HuH-7.5 (cell line): Measurements from ENCODE around the gene LONRF2.
A peak's percentile ranks its signal among the peaks of the same experiment; 100 is the strongest.

Source experiments
- DNase-seq: peaks from one replicate; pipeline ENCODE4 v3.0.0; 2011; ENCODE audit warnings: low spot score

Gene LONRF2

DNA sequence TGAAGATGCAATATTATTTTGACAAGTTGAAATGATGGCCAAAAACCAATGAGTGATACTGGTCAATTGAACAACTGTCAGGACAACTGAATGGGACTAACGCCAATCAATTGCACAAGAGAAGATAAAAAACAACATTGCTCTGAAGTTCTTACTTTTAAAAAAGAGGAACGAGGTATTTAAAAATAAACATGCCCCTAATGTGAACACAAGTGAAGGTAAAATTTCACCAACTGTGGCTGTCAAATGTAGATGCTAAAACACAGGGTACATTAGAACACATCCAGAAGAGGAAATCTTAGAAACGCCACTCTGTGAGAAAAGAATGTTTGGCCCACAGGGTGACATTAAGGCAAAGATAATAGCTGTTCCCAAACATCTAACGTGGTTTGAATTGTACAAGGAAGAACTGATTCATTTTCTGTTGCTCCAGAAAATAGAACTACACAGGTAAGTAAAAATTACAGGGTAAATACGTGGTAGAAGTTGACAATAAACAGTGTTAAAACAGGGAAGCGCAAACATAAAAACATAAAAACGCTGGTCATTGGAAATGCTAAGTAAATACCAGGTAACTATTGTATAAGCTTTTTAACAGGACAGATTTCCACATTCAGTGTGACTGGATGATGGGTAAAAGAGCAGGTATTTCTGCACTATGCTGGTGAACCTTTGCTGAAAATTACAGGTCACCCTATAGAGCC, 20.3 kb downstream of the LONRF2 start:
- no peak for DNase-seq

DNA sequence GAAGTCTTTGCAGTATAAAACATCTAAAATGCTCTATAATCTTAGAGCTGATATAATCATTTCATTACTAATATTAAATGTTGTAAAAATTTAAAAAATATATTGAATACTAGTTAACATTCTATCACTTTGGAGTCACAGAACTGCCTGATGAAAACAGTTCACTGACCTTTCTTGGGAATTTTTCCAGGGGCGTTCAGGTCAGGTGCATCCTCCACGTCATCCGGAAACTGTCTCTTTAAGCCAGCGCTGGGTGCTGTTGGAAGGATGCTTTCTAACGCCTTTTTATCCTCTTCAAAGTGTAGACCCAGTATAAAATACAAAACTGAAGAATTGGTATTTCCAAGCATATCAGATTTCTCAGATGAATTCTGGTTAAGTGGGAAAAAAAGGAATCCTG, 22.8 kb downstream of the LONRF2 start:
- DNase-seq = no peak

DNA sequence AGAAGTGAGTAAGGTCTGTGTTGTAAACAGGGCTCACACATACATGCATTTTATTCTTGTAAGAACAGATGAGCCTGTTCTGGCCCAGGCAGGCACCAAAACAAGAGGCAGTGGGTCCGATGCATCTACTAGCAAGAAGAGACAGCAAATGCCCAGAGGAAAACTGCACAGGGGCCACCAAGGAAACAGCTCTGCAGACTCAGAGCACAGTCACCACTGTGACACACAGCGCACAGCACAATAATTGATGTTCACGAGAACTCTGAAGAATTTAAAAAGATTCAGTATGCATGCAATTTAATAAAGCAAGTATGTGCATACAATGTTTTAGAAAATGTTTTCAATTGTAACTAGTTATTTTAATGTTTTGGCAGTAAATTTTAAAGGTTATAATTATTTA, 24.8 kb downstream of the LONRF2 start:
- DNase-seq = no peak

DNA sequence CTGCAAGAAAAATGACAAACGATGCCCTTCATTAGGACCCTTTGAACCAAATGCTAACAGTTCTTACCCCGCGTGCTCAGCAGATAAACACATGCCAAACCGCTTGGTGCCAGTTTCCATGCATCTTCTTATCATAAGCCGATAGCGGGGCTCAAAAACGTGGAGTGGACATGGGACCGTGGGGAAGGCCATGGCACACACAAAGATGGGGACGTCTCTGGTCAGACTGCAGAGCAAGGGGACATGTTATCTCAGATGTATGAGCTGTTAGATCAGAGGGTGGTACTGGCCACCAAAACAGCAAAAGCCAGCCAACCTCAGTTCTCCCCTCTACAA, 28.2 kb downstream of the LONRF2 start:
- DNase-seq = no peak

DNA sequence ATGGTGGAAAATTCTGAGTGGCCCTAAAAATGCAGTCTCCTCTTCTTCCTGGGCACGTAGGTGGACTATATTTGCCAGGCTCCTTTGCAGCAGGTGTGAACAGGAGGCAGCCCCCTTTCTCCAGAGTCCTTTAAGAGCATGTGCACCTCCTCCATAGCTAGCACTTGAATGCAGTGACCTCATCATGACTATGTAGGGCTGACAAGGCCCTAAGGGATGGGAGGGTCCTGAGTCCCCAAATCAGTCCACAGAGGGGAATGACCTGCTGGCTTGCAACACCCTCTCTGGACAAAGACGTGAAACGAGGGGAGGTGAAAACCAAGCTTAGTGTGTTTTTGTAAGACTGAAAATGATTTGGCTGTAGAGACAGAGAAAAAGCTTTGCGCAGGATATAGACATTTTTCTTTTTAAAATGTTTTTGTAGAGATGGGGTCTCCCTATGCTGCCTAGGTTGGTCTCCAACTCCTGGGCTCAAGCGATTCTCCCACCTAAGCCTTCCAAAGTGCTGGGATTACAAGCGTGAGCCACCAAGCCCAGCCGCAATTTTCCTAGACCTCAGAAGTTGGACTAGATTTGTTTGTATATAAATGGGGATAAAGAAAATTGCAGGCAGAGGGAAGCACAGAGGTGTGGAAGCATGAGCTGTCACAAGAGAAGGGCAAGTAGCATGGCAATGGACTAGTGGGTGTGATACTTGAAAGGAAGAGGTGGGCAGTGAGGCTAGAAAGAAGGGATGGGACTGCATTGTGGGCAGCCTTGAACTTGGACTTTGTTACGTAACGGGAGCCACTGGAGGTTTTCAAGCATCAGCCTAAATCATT, 28.8 kb downstream of the LONRF2 start:
- DNase-seq = no peak

DNA sequence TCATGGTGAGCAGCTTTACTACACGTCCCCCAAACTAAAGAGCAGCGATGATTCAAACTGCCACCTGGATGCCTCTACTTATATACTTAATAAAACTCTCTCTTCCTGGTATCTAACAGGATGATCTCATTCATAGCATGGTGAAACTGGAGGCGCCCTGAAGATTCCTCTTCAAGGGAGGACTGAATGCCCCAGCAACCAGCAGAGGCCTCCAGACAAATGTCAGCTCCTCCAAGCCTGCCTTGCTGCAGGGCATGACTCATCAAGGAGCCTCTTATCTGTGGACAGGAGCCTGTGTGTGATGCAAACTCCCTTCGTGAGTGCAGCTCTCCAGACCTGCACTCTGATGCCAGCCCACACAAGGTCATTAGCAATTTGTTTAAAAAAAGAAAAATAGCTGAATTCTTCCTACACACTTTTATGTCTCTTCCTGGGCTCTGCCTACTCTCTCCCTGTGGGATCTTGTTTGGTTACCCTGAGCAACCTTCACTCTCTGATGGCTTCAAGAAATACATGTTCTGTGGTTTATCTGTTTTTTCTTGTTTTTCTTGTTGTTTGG, 30.2 kb downstream of the LONRF2 start:
- DNase-seq = no peak

DNA sequence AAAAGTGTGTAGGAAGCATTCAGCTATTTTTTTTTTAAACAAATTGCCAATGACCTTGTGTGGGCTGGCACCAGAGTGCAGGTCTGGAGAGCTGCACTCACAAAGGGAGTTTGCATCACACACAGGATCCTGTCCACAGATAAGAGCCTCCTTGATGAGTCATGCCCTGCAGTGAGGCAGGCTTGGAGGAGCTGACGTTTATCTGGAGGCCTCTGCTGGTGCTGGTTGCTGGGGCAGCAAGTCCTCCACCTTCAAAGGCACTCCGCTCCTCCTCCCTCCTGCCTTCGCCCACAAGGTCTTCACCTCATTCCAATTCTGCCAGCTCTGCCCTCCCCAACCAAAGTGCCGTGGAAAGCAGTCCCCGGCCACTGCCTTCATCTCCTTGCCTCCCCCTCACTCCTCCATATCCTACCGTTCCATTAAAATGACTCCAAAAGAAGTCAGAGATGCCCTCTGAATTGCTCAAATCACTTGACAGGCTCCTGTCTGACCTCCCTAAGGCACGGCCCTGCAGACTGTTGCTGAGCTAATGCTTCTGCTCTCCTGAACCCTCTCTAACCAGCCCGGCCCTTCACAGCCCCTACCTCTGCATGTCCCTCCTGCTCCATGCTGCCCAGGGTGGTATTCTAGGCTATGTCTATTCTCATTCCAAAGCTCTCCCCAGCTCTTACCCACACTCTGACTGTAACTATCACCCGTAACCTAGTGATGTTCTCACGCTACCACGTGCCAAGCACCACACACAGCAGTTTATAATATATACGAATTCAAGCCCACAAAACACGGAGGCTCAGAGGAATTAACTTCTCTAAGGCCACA, 30.9 kb downstream of the LONRF2 start:
- DNase-seq = peak; percentile 29

DNA sequence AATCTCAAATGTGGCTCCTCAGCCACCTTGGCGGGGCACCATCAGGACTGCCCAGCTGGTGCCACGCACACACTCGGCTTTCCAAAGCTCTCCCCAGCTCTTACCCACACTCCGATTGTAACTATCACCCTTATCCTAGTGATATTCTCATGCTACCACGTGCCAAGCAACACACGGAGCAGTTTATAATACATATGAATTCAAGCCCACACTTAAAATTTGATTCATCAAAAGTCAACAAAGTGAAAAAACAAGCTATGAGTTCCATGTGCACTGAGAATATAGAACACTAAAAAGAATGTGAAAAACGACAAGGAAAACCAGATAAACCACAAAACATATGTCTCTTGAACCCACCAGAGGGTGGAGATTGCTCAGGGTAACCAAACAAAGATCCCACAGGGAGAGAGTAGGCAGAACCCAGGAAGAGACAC, 31.6 kb downstream of the LONRF2 start:
- DNase-seq = no peak

DNA sequence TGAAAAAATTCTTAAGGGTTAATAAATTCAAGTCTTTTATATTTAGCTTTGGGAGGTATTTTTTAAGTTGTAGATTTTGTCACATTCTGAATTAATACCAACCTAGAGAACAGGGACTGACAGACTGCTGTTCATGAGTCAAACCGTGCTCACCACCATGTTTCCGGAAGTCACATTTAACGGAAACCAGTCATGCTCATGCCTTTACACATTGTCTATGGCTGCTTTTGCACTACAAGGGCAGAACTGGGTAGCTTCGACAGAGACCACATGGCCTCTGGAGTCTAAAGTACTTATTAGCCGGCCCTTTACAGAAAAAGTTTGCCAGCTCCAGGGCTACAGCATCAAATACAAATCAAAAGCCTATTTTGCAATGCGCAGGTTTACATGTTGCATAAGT, 33.3 kb downstream of the LONRF2 start:
- DNase-seq = no peak

DNA sequence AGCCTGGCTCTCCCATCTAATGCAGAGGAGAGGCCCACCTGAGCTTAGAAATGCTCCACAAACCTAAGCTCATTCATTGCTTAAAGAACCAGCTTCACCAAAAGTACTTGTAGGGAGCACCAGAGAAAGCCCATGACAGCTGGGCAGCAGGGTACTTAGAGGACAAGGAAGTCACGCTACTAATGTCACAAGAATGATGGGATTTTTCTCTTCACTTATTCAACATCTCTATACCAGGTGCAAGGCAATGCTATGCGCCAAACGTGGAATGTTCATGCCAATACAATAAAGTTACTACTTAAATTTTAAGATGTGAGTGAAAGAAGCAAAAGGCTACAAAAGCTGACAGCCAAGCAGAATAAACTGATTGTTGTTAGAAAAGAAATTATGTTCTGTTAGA, 36.0 kb downstream of the LONRF2 start:
- DNase-seq = no peak

DNA sequence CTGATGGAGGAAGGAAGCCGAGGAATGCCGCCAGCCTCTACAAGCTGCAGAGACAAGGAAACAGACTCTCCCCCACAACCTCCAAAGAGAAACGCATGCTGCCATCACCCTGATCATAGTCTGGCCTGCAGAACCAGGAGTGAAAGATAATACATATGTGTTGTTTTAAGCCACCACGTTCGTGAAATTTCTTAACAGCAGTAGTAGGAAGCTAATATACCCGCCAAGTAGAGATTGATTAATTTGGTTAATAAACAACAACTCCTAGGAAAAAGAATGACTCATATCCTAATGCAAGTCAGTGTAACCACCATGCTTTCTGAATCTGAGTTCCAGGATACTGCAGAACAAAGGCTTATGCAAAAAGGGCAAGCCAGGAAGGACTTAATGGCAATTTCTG, 36.6 kb downstream of the LONRF2 start:
- no peak for DNase-seq

DNA sequence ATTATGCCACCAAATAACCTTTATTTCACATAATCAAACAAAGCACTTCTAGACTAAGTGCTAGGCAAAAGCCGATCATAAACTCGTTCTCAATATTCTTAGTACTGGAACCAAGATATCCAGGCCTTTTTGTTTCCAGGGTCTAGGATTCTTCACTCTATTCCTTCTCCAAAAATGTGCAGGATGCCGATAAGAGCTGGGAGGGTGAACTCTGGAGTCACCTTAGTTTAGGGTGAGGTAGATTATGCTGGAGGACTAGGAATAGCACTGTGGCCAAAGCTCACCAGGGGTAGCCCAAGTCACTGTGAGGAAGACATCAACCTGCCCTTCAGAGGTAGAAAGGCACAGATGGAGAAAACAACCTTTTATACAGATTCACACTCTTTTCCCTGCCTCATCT, 37.3 kb downstream of the LONRF2 start:
- DNase-seq = no peak

DNA sequence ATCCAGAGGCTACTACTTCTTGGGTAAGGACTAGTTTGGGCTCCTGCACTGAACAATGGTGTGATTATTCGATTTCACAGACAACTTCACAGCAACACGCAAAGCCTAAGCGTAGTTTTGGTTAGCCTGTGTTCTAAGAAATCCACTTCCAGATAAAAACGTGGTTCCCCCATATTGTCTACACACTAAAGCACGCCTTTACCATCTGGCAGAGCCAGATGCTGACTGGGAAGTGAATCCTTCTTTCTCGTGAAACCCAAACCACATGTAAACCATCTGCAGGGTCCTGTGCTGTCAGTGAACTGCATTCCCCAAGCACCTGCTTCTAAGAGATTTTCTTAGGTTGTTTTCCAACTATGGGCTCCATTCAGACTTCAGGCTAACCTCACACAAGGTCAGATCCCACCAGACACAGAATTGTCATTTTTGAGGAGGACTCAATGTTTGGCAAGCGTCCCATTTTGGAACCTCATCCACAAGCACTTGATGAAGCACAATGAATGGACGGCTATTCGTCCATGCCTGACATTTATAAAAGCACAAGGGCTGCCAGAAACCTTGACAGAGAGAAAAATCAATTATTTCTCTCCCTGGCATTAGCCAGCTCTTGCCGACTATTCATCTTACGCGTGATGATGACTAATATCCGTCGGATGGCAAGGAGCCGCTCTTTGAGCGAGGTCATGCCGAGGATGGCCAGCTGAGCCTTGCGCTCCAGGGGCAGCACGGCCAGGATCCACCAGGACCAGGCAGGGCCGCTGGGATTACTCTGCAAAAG, 38.4 kb downstream of the LONRF2 start:
- DNase-seq = no peak

DNA sequence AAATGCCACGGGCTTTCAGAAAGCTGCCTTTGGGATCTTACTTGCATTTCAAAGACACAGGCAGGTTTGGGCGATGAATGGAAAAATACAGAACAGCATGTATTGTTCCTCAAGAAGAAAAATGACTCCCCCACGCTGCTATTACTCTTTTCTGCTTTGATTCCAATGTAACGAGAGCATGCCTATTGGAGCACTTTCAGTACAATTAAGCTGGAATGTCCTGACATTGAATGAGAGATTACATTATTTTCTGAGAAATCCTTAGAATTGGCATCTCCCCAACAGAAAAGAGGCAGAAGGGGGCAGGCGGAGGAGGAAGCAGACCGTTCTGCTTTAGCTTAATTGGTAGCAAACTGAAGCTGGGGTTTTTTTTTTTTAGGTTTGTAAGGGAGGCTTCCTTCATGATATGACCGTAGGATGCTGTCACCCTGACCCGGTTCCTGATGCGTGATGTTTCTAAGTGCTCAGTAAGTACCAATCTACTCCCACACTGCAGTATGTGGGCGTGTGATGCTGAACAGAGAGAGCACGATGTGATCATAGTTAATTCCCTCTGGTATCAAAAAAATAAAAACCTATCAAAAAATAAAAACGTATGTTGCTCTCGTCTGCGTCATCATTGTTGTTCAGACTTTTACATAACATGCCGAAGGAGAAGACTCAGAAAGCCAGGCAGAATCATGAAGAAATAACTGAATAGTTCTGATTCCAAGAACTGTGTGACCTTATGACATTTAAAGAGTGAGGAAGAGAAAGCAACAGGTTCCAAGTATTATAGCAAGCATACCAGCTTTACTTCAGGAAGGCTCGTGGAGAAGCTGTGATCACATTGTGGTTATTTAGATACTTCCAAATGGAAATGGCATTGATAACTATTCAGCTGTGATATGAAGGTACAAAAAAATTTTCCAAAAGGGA, 40.5 kb downstream of the LONRF2 start:
- DNase-seq = no peak

DNA sequence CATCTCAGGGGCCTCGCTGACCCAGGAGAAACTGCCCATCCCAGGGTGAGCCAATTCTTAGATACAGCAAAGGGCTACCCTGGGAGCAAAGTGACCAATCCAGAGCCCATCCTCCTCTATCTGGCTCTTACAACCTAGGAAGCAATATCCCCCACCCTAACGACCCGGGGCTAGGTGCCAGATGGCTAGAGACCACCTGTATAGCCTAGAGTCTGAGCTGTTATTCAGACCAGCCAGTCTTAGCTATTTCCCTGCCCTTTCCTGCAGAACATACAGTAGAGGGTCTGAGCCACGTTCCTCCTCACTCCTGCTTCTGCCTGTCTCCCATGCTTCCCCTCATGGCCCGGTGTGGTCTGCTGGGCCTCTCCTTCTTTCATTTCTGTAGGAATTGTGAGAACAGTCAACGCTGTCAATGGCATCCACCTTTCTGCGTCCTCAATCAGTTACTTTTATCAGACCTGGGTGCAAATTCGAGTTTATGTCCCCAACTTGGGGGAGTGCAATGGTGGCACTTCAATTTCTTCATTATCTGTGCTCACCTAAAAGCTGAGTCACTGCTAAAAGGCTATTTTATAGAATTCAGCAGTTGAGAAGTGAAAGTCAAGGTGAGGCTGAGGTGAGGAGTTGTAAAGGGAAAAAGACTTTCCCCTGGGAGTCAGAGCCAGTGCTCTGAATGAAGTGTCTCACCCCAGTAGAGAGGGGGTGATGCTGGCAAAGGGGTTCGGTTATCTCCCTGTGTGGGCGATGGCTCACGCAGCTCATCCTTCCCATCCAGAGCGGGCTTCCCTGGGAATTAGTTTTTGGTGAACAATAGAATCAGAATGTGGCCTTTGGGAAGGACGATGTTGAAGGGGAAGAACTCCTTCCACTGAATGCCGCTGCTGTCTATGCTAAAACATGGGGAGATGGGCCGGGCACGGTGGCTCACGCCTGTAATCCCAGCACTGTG, 42.4 kb downstream of the LONRF2 start:
- no peak for DNase-seq

DNA sequence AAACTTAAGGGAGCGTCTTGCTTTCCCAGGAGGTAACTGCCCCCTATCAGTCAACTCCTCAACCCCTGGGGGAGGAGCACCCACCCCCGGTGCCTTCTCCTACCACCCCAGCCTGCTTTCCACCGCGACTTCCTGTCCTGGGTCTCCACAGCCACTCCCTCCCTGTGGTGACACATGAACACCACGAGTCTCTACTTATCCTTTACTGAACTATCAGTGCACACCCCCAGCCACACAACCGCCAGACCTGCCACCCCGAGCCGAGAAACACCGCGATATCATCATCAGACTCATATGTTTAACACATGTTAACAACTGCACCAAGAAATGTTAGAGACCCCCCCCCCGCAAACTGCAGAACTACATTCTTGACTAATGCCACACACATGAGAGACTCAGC, 43.3 kb downstream of the LONRF2 start:
- DNase-seq = no peak

DNA sequence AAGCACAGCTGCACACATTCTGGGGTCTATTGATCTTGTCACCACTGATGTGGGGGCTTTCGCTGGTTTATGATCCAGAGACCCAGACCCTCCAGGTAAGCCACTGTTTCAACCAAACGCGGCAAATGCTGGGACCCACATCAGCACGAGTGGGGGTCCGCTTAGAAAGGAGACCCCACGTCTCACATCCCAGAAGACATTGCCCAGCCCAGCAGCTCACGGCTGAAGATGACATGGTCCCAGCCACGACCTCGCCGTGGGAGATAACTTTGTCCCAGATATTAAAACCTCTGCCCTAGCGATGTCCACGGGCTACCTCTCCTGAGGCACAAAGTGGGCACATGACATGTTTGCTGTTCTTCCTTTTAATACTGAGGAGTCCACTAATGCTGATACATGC, 43.8 kb downstream of the LONRF2 start:
- no peak for DNase-seq

DNA sequence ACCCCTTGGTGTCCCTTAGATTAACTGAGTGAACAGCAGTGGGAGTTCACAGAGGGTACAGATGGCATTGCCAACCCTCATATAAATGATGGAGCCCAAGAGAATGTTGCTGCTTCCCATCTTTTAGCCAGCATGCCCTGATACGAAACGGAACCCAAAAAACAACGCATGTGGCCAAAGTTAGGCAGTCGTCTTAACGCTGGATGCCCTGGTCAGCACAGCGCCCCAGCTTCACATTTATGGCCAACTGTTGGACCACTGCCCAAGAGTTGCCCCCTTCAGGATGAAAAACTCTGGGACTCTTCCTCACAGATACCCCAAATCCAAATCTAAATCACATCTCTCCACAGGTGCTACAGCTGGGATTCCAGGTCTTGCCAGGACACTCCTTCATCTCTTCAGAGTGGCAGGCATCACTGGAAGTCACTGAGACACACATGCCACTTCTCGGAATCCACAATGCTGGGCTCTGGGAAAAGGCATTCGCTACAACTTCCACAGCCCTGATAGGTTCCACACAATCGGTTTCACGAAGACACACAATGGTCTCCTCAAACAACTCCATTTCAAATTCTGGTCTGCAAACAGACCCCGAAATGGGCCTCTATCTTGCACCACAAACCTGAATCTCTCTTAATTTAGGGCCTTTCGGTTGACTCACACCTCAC, 44.6 kb downstream of the LONRF2 start:
- no peak for DNase-seq

DNA sequence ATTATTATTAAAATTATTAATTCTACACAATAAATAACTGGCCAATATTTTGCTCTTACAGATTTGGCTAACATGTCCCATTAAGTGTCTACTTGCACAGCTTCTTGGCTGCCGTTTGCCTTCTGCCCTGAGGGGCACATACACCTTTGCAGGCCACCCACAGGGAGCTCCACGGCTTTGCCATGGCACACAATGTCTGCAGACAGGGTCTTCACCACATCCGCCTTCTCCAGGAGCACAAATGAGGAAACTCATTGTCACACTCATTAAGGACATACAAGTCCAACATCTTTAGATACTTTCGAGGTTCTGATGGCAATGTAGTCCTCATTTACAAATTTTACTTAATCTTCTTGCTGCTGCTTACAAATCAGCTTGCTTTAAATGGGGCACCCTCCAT, 45.6 kb downstream of the LONRF2 start:
- DNase-seq = no peak
